Measurements from ENCODE around the gene PHLDB3. TPM values are rescaled to one million over a fixed set of nuclear protein-coding genes. Genes with fewer than 3 reads are reported as not detected.

Gene PHLDB3
- polyA plus RNA-seq, 4 donors = 5.7 to 13.7 (median 8.8) TPM

DNA sequence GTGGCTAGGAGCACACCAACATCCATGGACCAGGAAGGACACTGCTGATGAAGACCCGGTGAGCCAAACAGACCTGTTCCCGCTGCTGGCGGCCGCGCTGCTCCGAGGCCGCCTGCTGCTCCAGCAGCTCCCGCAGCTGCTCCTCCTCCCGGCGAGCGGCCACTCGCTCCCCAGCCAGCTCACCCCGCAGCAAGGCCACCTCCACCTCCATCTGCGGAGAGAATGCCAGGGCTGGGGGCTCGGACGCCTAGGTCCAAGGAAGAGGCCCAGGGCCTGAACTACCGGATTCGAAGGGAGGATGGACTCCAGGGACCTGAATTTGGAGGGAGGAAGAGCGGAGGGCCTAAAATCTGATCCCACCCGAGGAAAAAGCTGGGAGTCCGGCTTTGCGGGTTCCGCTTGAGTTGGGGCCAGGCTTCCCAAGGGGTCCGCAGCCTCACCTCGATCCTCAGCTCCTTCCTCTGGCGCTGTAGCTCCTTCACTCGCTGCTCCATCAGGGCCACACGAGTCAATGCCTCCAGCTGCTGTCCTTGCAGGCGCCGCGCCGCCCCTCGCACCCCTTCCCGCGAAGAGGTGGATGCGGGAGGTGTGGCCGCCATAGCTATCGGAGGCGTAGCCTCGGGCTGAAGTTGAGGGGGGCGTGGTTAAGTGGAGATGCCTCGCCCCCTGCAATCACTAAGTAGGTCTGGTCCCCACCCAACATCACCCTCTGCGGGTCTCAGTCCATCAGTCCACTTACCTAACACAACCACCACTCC lies 2.7 kb downstream of the PHLDB3 start:
- no peak for DNase-seq (ENCODE audit: low read depth in 4 of 4, low spot score in 3 of 4)

DNA sequence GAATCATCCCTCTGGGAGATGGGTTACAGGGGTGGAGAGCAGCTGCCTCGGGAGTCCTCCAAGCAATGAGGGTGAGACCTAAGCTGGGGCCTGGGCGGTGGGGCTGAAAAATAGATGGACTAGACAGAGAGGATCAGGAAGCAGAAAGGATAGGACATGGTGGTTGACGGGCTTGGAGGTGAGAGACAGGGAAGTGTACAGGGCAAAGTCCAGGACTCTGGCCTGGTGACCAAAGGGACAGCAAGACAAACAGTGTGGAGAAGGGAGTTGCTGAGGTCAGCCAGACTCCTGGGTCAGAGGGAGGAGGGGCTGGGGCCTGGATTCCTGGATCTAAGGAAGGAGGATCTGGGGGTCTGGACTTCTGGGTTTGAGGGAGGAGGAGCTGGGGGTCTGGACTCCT lies 5.5 kb downstream of the PHLDB3 start:
- DNase-seq (ENCODE audit: low read depth in 4 of 4, low spot score in 3 of 4) = no peak

GRCh38 chr19:43498233-43498842 lies 6.2 kb downstream of the PHLDB3 start:
- no peak for DNase-seq (ENCODE audit: low read depth in 4 of 4, low spot score in 3 of 4)

DNA sequence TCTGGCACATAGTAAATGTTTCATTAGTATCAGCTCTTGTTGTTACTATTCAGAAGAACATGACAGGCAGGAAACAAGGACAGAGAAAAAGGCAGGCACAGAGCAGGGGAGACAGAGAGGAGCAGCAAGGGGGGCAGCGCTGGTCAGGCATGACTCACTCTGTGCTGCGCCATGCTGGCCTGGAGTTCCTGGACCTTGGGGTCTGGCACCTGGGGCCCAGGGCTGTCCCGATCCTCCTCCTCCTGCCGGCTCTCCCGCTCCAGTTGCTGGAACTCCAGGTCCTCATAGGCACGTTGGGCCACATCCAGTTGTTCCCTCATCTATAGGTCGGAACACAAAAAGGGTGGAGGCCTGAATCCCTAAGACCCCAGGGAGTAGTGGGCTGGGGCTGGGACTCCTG lies 7.6 kb downstream of the PHLDB3 start:
- DNase-seq (ENCODE audit: low read depth in 4 of 4, low spot score in 3 of 4) = no peak

DNA sequence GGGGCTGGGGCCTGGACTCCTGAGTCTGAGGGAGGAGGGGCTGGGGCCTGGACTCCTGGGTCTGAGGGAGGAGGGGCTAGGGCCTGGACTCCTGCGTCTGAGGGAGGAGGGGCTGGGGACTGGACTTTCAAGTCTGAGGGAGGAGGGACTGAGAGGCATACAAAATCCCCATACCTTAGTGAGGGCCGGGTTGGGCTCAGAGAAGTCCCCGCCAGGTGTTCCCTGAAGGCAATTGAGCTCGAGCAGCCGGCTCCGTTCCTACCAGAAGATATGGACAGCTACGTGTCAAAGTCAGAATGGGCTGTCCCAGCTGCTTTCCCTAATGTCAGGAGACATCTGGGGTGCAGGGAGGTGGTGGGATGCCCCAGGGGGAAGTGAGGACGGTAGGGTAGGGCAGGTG lies 9.5 kb downstream of the PHLDB3 start:
- no peak for DNase-seq (ENCODE audit: low read depth in 4 of 4, low spot score in 3 of 4)

DNA sequence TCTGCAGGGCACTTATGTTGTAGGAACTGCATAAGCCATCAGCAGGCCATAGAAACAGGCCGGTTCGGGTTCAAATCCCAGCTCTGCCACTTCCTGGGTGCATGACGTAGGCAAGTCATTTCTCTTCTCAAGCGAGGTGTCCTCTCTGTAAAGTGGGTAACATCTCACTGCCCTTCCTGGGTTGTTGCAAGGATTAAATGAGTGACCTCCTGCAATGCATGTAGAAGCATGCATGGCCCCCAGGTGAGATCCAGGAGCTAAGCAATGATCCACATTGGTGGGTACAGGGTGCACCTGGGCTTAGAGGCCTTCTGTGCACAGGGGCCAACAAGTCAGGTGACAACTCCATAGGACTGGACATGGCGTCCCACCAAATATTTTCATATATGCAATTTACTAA lies 13.8 kb downstream of the PHLDB3 start:
- DNase-seq (ENCODE audit: low read depth in 4 of 4, low spot score in 3 of 4) = no peak

- DNase-seq (ENCODE audit: low read depth in 4 of 4, low spot score in 3 of 4) = no peak
Observed at GRCh38 chr19:43489979-43490599, 14.5 kb downstream of the PHLDB3 start.

DNA sequence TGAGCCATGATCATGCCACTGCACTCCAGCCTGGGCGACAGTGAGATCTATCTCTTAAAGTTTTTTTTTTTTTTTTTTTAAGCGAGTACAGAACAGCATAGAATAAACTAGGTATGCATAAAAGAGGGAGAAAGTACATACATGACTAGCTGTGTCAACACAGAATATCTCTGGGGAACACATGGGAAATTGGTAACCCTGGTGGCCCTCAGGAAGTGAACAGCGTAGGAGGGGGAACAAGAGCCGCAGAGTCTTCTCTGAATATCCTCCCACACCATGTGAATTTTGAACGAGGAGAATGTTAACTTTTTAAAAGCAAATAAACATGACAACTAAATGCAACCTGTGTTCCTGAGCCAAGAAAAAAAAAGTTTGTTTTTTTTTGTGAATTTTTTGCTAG lies 15.2 kb downstream of the PHLDB3 start:
- DNase-seq (ENCODE audit: low read depth in 4 of 4, low spot score in 3 of 4) = no peak

- no peak for DNase-seq (ENCODE audit: low read depth in 4 of 4, low spot score in 3 of 4)
Observed at GRCh38 chr19:43488179-43488578, 16.4 kb downstream of the PHLDB3 start.

GRCh38 chr19:43486412-43486811 lies 18.1 kb downstream of the PHLDB3 start:
- no peak for DNase-seq (ENCODE audit: low read depth in 4 of 4, low spot score in 3 of 4)

GRCh38 chr19:43485951-43486350 lies 18.6 kb downstream of the PHLDB3 start:
- DNase-seq (ENCODE audit: low read depth in 4 of 4, low spot score in 3 of 4) = no peak

- no peak for DNase-seq (ENCODE audit: low read depth in 4 of 4, low spot score in 3 of 4)
Observed at GRCh38 chr19:43483281-43483680, 21.3 kb downstream of the PHLDB3 start.

GRCh38 chr19:43482193-43482592 lies 22.4 kb downstream of the PHLDB3 start:
- no peak for DNase-seq (ENCODE audit: low read depth in 4 of 4, low spot score in 3 of 4)

GRCh38 chr19:43481701-43482100 lies 22.8 kb downstream of the PHLDB3 start:
- DNase-seq (ENCODE audit: low read depth in 4 of 4, low spot score in 3 of 4) = no peak

- DNase-seq (ENCODE audit: low read depth in 4 of 4, low spot score in 3 of 4) = no peak
Observed at GRCh38 chr19:43480574-43480973, 24.0 kb downstream of the PHLDB3 start.

GRCh38 chr19:43479961-43480561 lies 24.5 kb downstream of the PHLDB3 start:
- no peak for DNase-seq (ENCODE audit: low read depth in 4 of 4, low spot score in 3 of 4)

GRCh38 chr19:43479226-43479625 lies 25.3 kb downstream of the PHLDB3 start:
- no peak for DNase-seq (ENCODE audit: low read depth in 4 of 4, low spot score in 3 of 4)

GRCh38 chr19:43478323-43478722 lies 26.2 kb downstream of the PHLDB3 start:
- DNase-seq (ENCODE audit: low read depth in 4 of 4, low spot score in 3 of 4) = no peak

DNA sequence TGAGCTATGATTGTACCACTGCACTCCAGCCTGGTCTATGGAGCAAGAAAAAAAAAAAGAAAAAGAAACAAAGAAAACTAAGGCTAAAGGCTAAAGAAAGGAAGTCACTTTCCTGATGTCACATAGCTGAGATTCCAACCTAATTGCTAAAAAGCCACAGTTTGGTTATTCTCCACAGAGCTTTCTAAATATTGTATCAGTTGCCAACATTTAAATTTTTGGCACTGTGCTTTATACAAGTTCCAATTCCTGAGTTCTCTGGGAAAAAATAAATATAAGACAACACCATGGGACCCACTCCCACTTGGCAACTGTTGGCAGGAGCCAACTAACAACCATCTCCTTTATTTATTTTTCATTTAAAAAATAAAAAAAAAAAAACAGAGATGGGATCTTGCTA lies 27.9 kb downstream of the PHLDB3 start:
- DNase-seq (ENCODE audit: low read depth in 4 of 4, low spot score in 3 of 4) = no peak

DNA sequence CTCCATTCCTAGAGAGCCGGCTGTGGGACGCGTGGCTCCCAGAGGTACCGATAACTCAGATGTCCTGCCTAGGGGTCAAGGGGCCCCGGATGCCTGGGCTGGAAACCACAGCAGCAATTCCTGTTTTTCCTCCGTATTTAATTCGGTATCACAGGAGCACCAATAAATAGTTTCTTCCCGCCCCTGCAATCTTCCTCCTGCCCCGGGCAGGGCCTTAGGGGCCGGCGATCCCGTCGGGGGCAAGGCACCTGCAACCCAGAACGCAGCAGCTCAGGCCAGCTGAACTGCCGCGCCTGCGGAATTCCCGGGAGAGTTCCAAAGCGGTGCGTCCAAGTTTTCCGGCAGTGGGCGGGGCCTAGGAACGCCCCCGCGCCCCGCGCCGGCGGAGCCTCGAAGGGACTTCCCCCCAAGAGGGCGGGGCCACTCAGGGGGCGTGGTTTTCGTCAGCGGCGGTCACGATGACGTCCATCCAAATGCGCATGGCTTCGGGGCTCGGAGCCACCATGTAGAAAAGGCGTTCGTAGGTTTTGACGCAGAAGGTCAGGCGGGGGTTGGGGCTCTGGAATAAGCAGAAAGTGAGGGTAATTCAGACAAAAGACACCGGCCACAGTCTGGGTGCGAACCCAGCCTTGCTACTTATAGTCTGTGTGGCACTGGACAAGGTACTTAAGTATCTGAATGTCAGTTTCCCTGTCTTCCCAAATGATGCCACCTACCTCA lies 29.4 kb downstream of the PHLDB3 start:
- peak; percentile 88 to 90 (median 88) for DNase-seq (ENCODE audit: low read depth in 4 of 4, low spot score in 3 of 4)

GRCh38 chr19:43474487-43474886 lies 30.1 kb downstream of the PHLDB3 start:
- no peak for DNase-seq (ENCODE audit: low read depth in 4 of 4, low spot score in 3 of 4)
